ENCODE data around the gene KXD1.

Gene KXD1

GRCh38 chr19:18603958-18604819, 46.5 kb downstream of the KXD1 start:
- no peak for DNase-seq

- DNase-seq = no peak
Measured at GRCh38 chr19:18604820-18605159, 47.1 kb downstream of the KXD1 start.

- no peak for DNase-seq
Measured at GRCh38 chr19:18605196-18605545, 47.5 kb downstream of the KXD1 start.

- DNase-seq = no peak
Measured at GRCh38 chr19:18605546-18606280, 48.0 kb downstream of the KXD1 start.

- no peak for DNase-seq
Measured at GRCh38 chr19:18606281-18607225, 48.9 kb downstream of the KXD1 start, which contains the start of gene CRLF1. CRLF1 (minus strand) TSS chr19:18606799; CDS start chr19:18606656, 143 bp downstream.

- no peak for DNase-seq
Measured at GRCh38 chr19:18607226-18608101, 49.8 kb downstream of the KXD1 start.

DNA sequence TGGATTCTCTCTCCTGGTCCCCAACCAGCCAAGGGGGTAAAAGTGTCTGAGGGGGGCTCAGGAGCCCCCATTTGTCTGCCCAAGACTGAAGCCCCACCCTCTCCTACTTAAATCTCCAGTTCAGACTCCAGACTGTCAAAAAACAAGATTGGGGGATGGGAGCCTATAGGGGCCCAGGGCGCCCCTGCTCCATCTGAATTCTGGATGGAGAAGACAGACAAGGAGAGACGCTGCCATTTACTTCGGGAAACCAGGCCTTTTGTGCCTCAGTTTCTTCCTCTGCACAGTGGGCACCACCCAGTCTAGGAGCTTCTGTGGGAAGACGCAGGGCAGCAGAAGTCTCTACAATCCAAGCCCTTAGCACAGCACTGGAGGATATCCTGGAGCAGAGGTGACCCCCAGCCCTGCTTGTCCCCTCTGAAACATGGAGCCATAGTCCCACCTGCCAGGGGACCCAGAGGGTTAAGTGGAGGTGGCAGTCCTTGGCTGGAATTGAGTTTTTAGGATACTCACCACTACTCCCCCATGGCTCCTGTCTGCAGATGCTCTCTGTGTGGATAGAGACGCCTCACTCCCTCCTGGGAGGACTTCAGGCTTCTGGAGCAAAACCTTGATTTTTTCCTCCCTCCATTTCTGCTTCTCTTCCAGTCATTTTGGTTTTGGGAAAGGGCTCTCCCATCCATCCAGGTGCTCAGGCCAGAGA, 50.6 kb downstream of the KXD1 start:
- no peak for DNase-seq

- no peak for DNase-seq
Measured at GRCh38 chr19:18608805-18609716, 51.4 kb downstream of the KXD1 start.

- no peak for DNase-seq
Measured at GRCh38 chr19:18609717-18610051, 52.0 kb downstream of the KXD1 start.

GRCh38 chr19:18610245-18610555, 52.5 kb downstream of the KXD1 start:
- DNase-seq = no peak

DNA sequence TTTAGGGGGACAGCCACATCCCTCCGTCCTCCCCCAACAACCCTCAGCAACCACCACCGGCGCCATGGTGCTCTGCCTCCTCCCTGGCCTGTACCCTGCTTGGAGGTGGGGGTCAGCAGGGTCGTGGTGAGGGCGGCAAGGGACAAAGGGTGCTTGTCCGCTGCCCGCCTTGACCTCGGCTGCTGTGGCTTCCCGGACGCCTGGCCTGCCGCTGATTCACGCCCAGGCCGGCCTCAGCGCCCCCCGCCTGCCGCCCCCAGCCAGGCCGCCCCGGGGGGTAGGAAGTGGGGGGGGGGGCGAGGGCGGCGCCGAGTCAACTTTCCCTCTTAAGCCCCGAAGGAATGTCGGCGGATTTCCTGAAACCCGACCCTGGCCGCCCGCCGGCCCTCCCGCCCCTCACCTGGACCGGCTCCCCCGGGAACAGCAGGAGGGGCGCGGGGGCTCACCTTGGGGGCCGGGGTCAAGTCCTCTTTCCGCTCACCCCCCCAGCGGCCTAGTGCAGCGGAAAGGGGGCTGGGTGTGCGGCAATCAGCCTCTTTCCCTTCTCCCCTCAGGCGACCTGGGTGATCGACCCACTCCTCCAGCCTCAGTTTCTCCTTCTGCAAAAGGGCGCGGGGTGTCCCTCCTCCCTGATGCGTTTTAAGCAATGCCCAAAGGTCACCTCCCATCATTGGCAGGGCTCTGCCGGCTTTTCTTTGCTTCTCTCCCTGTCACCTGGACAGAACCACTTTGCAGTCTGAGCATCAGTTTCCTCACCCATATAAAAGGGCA, 53.1 kb downstream of the KXD1 start:
- no peak for DNase-seq

DNA sequence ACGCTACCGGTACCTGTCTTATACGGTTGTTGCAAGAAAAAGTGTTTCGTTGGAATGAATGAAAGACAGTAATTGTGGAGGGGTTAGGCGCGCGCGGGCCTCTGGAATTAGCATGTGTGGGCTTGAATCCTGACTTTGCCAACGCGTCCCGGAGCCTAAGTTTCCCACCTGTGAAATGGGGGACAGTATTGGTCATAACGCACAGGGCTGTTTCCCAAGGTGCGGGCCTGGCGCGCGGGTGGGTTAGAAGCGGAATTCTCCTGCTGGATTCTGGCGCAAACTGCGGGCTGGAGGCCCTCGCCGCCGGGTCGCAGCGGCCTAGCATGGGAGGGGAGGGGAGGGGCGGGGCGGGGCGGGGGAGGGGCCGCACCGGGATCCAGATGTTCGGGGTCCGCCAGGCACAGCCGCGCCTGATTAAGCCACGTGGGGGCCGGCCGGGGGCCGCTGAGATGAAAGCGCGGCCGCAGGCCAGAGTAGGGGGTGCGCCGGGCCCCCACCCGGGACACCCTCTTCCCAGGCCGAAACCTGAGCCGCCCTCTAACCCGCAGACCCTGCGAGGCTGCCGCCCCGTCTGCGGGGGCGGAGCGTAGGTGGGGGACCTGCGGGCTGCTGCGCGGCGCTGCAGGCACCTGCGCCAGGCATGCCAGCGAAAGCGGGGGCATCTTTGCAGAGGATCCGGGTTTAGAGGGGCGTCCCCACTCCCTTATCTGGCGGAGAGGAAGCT, 53.8 kb downstream of the KXD1 start:
- no peak for DNase-seq

DNA sequence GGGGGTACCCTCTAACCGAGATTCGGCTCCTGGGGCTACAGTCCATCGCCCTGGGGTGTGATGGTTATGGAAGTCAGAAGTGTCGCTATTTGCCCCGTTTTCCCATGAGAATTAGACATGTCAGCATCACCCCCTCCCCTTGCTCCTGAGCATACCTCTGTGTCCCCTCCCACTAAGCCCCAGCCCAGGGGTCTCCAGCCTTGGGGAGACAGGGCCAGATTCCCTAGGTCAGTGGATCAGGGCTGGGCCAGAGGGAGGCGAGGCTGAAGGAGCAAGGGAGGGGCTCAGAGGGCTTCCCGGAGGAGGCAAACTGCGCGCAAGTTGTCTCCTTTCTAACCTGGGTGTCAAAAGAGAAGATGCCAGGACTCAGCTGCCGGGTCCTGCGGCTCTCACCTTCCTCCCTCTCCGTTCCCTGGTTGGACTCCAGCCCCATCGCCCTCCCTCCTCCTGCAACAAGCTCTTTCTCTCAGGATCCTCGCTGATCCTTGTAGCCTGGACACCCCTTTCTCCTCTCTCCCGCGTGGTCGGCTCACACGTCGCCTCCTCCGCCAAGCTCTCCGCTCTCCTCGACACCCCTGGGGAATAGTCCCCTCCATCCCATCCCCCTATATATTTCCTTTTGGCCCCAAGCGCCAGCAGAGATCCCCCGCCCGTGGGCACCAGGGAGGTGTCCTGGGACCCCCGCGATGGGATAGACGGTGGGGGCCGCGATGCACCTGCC, 54.5 kb downstream of the KXD1 start:
- no peak for DNase-seq

- DNase-seq = peak; percentile 26
Measured at GRCh38 chr19:18612772-18613588, 55.3 kb downstream of the KXD1 start, which contains the start of gene TMEM59L. TMEM59L (plus strand) TSS chr19:18612870; CDS start chr19:18612959, 89 bp downstream.

GRCh38 chr19:18613589-18614234, 56.0 kb downstream of the KXD1 start:
- DNase-seq = no peak

- DNase-seq = no peak
Measured at GRCh38 chr19:18616023-18616422, 58.4 kb downstream of the KXD1 start.

DNA sequence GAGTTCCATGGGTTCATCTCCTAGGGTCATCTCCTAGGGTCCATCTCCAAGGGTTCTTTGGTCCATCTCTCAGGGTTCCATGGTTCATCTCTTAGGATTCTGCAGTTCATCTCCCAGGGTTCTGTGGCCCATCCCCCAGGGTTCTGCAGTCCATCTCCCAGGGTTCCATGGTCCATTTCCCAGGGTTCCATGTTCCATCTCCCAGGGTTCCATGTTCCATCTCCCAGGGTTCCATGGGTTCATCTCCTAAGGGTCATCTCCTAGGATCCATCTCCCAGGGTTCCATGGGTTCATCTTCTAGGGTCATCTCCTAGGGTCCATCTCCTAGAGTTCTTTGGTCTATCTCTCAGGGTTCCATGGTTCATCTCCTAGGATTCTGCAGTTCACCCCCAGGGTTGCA, 59.9 kb downstream of the KXD1 start:
- DNase-seq = no peak
